GM19351 (cell line): ENCODE measurements around the gene NRCAM.

Experiments
- ATAC-seq: cut with Tn5 transposase; IDR thresholded peaks from one replicate; pipeline ENCODE4 v1.9.1; 2021; ENCODE audit warnings: mild to moderate bottlenecking, moderate library complexity; ENCODE audit not compliant: unreplicated experiment

NRCAM gene

GRCh38 chr7:108137993-108138392, 318.2 kb downstream of the NRCAM start:
- no peak for ATAC-seq

- ATAC-seq = no peak
Observed at GRCh38 chr7:108137040-108137439, 319.2 kb downstream of the NRCAM start.

GRCh38 chr7:108136191-108136688, 320.0 kb downstream of the NRCAM start:
- peak; percentile 21 for ATAC-seq

GRCh38 chr7:108135446-108136190, 320.6 kb downstream of the NRCAM start:
- ATAC-seq = peak; percentile 95

- ATAC-seq = no peak
Observed at GRCh38 chr7:108134486-108134885, 321.8 kb downstream of the NRCAM start.

GRCh38 chr7:108132551-108133265, 323.5 kb downstream of the NRCAM start:
- ATAC-seq = no peak

- no peak for ATAC-seq
Observed at GRCh38 chr7:108130261-108130660, 326.0 kb downstream of the NRCAM start, which contains the start of gene LAMB4. TSS of gene LAMB4 (minus strand) at chr7:108130361. CDS start at chr7:108123164, 7,197 bp downstream.

- no peak for ATAC-seq
Observed at GRCh38 chr7:108129018-108129965, 326.9 kb downstream of the NRCAM start.

- ATAC-seq = no peak
Observed at GRCh38 chr7:108128514-108128913, 327.7 kb downstream of the NRCAM start.

GRCh38 chr7:108127461-108127860, 328.8 kb downstream of the NRCAM start:
- ATAC-seq = no peak

GRCh38 chr7:108124820-108125219, 331.4 kb downstream of the NRCAM start:
- no peak for ATAC-seq

GRCh38 chr7:108122181-108122580, 334.1 kb downstream of the NRCAM start:
- no peak for ATAC-seq

- no peak for ATAC-seq
Observed at GRCh38 chr7:108120933-108121332, 335.3 kb downstream of the NRCAM start.

- no peak for ATAC-seq
Observed at GRCh38 chr7:108120196-108120595, 336.0 kb downstream of the NRCAM start.

- no peak for ATAC-seq
Observed at GRCh38 chr7:108118959-108119358, 337.3 kb downstream of the NRCAM start.

- ATAC-seq = peak; percentile 87
Observed at GRCh38 chr7:108114117-108114841, 342.0 kb downstream of the NRCAM start.

GRCh38 chr7:108112683-108113082, 343.6 kb downstream of the NRCAM start:
- ATAC-seq = no peak

- ATAC-seq = no peak
Observed at GRCh38 chr7:108109221-108109908, 346.9 kb downstream of the NRCAM start.

GRCh38 chr7:108108131-108108530, 348.1 kb downstream of the NRCAM start:
- no peak for ATAC-seq

- no peak for ATAC-seq
Observed at GRCh38 chr7:108104324-108104723, 351.9 kb downstream of the NRCAM start.
